HFF-Myc (cell line): Measurements from ENCODE around the gene DFFA.
"Not testable (repeated sequence)": the region's sequence is repeated elsewhere in the genome, so short reads cannot be mapped to it uniquely, and the experiment has no call there.

ENCODE experiments used
- DNase-seq: peaks from one replicate; pipeline ENCODE4 v3.0.0-alpha.2; 2011; ENCODE audit warnings: low read depth; ENCODE audit errors: extremely low read depth
- H3K4me3 ChIP-seq: replicated peaks from 2 replicates; pipeline ENCODE4 v1.5.1; 2011; ENCODE audit warnings: low read depth, mild to moderate bottlenecking, control low read depth, low read length
- CTCF ChIP-seq: IDR thresholded peaks from 2 replicates; pipeline ENCODE4 v1.5.1; 2012; ENCODE audit warnings: mild to moderate bottlenecking, low read depth, low read length, control low read depth; ENCODE audit errors: missing control alignments

Gene DFFA

GRCh38 chr1:10475510-10475909, 3.2 kb upstream of the DFFA start:
- H3K4me3 ChIP-seq, result peak overlapping the region; percentile 93
- no peak for DNase-seq
- no peak for TF ChIP-seq CTCF

DNA sequence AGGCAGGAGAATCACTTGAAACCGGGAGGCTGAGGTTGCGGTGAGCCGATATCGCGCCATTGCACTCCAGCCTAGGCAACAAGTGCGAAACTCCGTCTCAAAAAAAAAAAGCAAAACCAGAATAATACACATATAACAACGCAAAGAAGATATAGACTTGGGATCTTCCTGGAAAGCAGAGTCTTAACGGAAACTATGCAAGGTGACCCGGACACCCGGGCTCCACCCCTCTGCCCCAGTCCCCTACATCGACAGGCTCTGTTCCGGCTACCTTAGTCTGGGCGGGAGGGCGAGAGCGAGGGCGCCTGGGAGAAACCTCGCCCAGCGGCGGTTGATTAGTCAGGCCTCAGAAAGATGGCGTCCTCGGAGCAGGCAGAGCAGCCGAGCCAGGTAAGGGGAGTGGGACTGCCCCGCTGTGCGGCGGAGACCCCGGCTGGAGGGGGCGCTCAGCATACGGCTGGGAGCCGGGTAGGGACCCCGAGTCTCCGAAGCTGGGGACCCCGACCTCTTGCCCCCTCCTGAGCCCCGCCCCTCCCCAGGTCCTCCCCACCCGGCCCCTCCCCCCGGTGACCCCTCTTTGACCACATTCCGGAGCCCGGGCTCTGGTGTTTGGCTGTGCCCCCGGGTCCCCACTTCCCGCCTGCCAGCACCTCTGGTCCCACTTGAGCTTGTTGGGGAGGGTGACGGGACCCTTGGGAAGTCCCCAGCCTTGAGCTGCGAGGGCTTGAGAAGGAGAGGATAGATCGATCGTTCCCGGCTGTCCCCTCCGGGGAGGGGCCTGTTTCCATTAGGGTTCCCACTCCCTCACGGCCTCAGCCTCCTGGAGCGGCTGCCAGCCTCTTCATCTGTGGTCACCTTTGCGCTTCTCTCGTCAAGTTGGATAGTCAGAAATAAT, 2.5 kb upstream of the DFFA start, which contains the start of gene PEX14:
PEX14 (plus strand) TSS at position 338 of the 895 bp plus-strand sequence; CDS start at position 355, 17 bp downstream.
- peak within 1 kb of the TSS; percentile 93 for H3K4me3 ChIP-seq
- DNase-seq, result peak; percentile 66
- no peak for TF ChIP-seq CTCF

DNA sequence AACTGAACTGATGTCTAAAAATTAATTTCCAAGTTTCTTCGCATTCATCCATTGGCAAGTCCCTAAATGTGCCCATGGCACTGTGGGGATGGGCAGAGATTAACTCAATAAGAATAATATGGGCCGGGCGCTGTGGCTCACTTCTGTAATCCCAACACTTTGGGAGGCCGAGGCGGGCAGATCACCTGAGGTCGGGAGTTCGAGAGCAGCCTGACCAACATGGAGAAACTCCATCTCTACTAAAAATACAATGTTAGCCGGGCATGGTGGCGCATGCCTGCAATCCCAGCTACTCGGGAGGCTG, 1.9 kb upstream of the DFFA start:
- not testable (repeated sequence) for DNase-seq
- peak overlapping the region; percentile 93 for H3K4me3 ChIP-seq

DNA sequence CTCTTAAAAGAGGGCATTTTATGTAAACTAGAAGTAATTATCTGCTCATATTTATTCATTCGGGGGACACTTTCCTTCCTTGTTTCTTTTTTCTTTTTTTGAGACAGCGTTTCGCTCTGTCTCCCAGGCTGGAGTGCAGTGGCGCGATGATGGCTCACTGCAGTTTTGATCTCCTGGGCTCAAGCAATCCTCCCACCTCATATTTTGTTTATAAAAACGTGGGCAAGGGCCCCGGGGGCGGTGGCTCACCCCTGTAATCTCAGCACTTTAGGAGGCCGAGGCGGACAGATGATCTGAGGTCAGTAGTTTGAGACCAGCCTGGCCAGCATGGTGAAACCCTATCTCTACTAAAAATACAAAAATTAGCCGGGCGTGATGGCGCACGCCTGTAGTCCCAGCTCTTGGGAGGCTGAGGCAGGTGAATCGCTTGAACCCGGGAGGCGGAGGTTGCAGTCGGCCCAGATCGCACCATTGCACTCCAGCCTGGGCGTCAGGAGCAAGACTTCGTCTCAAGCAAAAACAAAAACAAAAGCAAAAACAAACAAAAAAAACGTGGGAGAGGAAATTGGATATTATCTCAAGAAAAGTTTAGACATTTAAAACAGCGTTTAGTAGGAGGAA, 926 bp upstream of the DFFA start:
- DNase-seq, result no peak
- no peak for TF ChIP-seq CTCF
- no peak overlapping the region for H3K4me3 ChIP-seq

DNA sequence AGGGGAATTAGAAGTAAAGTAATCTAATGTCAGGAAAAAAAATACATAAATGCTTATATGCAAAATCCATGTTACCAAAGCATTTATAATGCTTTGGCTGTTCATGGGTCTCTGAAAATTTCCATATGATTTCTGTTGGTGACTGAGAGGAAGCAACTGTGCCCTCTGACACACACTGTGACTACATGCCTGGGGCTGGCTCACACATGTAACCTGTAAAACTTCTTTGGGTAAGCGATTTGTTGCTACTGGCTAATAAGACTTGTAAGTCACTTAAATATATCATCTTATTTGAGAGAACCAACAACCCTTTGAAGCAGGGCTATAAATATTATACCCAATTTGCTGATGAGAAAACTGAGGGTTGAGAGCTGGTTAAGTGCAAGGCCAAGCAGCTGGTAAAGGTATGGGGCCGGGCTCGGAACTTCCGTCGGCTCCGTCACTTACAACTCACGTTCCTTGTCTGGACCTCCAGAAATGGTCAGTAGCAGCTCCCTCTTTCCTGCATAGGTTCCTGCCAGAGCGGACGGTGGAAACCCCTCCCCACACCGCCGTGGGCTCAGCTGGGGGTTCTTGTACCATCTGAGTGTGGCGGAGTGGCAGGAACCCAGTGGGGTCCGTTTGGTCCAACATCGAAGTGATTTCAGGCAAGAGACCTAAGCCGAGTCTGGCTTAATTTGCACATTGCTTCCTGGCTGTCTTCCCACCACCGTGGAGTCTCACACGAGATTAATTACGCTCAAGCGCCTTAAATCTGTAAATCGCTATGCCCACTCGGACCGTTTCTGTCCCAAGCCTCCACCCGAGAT, 714 bp downstream of the DFFA start:
- no peak for DNase-seq
- TF ChIP-seq CTCF, result no peak
- peak overlapping the region; percentile 63 for H3K4me3 ChIP-seq

GRCh38 chr1:10470043-10470442, 2.3 kb downstream of the DFFA start:
- no peak for TF ChIP-seq CTCF
- no peak overlapping the region for H3K4me3 ChIP-seq
- no peak for DNase-seq

DNA sequence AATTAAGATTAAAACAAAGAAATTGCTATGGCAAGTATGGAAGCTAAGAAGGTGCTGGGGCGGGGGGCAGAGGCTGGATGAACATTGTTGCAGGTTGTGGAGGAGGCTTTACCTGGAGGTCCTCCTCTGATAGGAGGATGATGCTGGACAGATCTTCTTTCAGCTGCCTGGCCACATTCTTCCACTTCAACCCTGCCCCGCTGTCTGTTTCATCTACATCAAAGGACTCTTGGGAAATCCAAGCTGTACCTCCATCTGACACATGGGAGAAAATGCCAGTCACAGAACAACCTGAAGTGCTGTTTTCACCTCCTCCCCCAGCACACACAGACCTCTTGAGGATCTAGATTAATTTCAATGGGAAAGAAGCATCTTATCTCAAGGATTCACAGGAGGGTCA, 5.3 kb downstream of the DFFA start:
- DNase-seq, result no peak
- H3K4me3 ChIP-seq, result no peak overlapping the region
- no peak for TF ChIP-seq CTCF
